ENCODE measurements around the gene TMED1. TPM values are rescaled to one million over a fixed set of nuclear protein-coding genes. Genes with fewer than 3 reads are reported as not detected.
A peak's percentile ranks its signal among the peaks of the same experiment; 100 is the strongest.

Gene TMED1
- total and polyA plus RNA-seq, 2 donors from 2014 or later, result 36.0 to 60.6 TPM

- Histone ChIP-seq H3K4me1 (ENCODE audit: control insufficient read depth in 2 of 3, insufficient read depth in 2 of 3, low read depth in 1 of 3, low read length in 3 of 3) (no peaks in the 10 kb centered on the region), H3K9ac (ENCODE audit: low read length in 3 of 3) (no peak overlapping the region), H3K27ac (ENCODE audit: low read depth in 2 of 2, low read length in 2 of 2) (no peak overlapping the region), H3K9me3 (ENCODE audit: control insufficient read depth in 2 of 3, insufficient read depth in 1 of 3, low read length in 3 of 3) (no peaks in the 10 kb centered on the region), H3K36me3 (ENCODE audit: control insufficient read depth in 2 of 3, insufficient read depth in 3 of 3, low read length in 3 of 3) (peaks cover 2 to 47% (median 28%) of the 10 kb centered on the region in 3 donors), H3K4me3 (ENCODE audit: low read length in 3 of 3) (no peak overlapping the region), H3K27me3 (ENCODE audit: control insufficient read depth, insufficient read depth, low read length) (no peaks in the 10 kb centered on the region)
- TF ChIP-seq, protein P1, sequence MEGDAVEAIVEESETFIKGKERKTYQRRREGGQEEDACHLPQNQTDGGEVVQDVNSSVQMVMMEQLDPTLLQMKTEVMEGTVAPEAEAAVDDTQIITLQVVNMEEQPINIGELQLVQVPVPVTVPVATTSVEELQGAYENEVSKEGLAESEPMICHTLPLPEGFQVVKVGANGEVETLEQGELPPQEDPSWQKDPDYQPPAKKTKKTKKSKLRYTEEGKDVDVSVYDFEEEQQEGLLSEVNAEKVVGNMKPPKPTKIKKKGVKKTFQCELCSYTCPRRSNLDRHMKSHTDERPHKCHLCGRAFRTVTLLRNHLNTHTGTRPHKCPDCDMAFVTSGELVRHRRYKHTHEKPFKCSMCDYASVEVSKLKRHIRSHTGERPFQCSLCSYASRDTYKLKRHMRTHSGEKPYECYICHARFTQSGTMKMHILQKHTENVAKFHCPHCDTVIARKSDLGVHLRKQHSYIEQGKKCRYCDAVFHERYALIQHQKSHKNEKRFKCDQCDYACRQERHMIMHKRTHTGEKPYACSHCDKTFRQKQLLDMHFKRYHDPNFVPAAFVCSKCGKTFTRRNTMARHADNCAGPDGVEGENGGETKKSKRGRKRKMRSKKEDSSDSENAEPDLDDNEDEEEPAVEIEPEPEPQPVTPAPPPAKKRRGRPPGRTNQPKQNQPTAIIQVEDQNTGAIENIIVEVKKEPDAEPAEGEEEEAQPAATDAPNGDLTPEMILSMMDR (IDR thresholded peaks at IDR 0.05; ENCODE audit: borderline replicate concordance, extremely low read depth, insufficient read depth), result no peak
- intact Hi-C loops (cut with DNase I), result no loop called here
- no peak for DNase-seq
- FAIRE-seq, result no peak
These were observed 16.6 kb downstream of the TMED1 start for GRCh38 chr19:10819124-10820060.

GRCh38 chr19:10818301-10819123 lies 17.5 kb downstream of the TMED1 start:
- TF ChIP-seq, protein P1 (IDR thresholded peaks at IDR 0.05; ENCODE audit: borderline replicate concordance, extremely low read depth, insufficient read depth), result no peak
- Histone ChIP-seq H3K9me3 (ENCODE audit: control insufficient read depth in 2 of 3, insufficient read depth in 1 of 3, low read length in 3 of 3) (no peaks in the 10 kb centered on the region), H3K4me3 (ENCODE audit: low read length in 3 of 3) (no peak overlapping the region), H3K9ac (ENCODE audit: low read length in 3 of 3) (no peak overlapping the region), H3K27ac (ENCODE audit: low read depth in 2 of 2, low read length in 2 of 2) (no peak overlapping the region), H3K4me1 (ENCODE audit: control insufficient read depth in 2 of 3, insufficient read depth in 2 of 3, low read depth in 1 of 3, low read length in 3 of 3) (no peaks in the 10 kb centered on the region), H3K27me3 (ENCODE audit: control insufficient read depth, insufficient read depth, low read length) (no peaks in the 10 kb centered on the region), H3K36me3 (ENCODE audit: control insufficient read depth in 2 of 3, insufficient read depth in 3 of 3, low read length in 3 of 3) (peaks cover 2 to 41% (median 25%) of the 10 kb centered on the region in 3 donors)
- no peak for FAIRE-seq
- DNase-seq, result no peak
- intact Hi-C loops (cut with DNase I), result no loop called here

DNA sequence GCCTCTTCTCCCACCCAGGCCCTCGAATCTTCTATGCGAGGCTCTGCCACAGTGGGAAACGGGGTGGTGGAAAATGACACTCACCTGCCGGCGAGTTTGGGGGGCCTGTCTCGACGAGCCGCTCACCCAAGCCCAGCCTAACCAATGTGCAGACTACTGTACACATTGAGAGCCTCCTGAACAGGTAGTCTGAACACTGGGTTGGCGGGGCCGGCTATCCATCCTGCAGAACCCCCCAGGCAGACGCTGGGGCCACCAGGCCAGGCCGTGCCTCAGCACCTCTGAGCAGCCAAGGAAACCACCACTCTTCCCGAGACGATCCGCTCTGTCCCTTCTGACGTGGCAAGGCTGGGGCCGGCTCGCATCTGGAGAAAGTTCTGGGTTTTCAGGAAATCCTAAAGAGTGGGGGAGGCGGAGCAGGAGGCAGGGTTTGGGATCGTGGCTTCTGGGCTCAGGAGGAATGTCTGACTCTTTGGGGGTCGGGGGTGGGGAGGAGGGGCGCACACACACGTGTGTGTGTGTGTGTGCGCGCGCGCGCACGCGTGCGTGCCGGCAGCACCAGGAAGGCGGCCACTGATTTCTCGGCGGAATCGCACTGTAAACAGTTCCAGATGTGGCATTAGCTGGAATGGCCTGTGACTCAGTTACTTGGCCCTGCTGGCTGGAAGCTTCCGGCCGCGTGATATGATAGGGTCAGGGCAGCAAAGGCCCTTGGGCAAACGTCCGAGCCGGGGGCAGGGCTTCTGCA lies 18.5 kb downstream of the TMED1 start:
- Histone ChIP-seq H3K27ac (ENCODE audit: low read depth in 2 of 2, low read length in 2 of 2) (peak overlapping the region; percentile 63 to 77), H3K9me3 (ENCODE audit: control insufficient read depth in 2 of 3, insufficient read depth in 1 of 3, low read length in 3 of 3) (no peaks in the 10 kb centered on the region), H3K4me1 (ENCODE audit: control insufficient read depth in 2 of 3, insufficient read depth in 2 of 3, low read depth in 1 of 3, low read length in 3 of 3) (no peaks in the 10 kb centered on the region), H3K27me3 (ENCODE audit: control insufficient read depth, insufficient read depth, low read length) (no peaks in the 10 kb centered on the region), H3K9ac (ENCODE audit: low read length in 3 of 3) (peak overlapping the region in 1 of 3 donors; percentile 26), H3K36me3 (ENCODE audit: control insufficient read depth in 2 of 3, insufficient read depth in 3 of 3, low read length in 3 of 3) (peaks cover 2 to 47% (median 26%) of the 10 kb centered on the region in 3 donors), H3K4me3 (ENCODE audit: low read length in 3 of 3) (peak overlapping the region in 1 of 3 donors; percentile 25)
- FAIRE-seq, result no peak
- TF ChIP-seq, protein P1 (IDR thresholded peaks at IDR 0.05; ENCODE audit: borderline replicate concordance, extremely low read depth, insufficient read depth), result no peak
- intact Hi-C loops (cut with DNase I), result no loop called here
- DNase-seq, result peak in 3 of 5 donors; percentile 33 to 90 (median 78)
